COLO829 (cell line): ENCODE measurements around the gene LUC7L2.
"Not testable (repeated sequence)": the region's sequence is repeated elsewhere in the genome, so short reads cannot be mapped to it uniquely, and the experiment has no call there.

ENCODE experiments used
- DNase-seq: peaks from one replicate; pipeline ENCODE4 v3.0.0; 2012; ENCODE audit warnings: low spot score

Gene LUC7L2

GRCh38 chr7:139396323-139396951 lies 36.7 kb downstream of the LUC7L2 start:
- DNase-seq = peak; percentile 76

DNA sequence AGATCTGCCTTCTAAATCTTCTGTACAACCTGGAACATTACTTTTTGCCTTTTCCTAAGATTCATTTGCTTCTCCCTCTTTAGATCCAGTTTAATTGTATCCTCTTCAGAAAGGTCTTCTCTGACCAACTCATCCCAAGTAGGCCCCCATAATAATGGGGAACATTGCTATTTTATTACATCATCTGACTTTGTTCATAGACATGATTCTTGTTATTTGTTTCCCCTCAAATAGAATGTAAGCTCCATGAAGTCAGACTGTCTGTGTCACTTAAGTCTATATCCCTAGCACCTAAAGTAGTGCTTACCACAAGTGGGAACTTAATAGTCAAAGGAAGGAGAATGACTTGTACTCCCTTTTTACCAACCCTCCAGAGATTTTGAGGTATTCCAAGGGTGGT lies 37.5 kb downstream of the LUC7L2 start:
- no peak for DNase-seq

DNA sequence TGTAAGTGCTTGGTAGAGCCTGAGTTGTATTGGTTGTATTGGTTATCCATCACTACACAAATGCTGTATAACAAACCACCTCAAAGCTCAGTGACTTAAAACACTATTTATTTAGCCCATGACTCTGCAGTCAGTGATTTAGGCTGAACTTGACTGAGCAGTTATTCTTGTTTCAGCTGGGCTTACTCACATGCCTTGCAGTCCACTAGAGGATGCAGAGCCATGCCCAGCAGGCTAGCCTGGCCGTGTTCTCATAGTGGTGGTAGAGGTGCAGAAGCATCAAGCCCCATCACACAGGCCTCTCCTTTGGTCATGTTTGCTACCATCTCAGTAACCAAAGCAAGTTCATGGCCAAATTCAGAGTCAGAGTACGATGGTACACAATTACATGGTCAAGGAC lies 43.9 kb downstream of the LUC7L2 start:
- DNase-seq = no peak

DNA sequence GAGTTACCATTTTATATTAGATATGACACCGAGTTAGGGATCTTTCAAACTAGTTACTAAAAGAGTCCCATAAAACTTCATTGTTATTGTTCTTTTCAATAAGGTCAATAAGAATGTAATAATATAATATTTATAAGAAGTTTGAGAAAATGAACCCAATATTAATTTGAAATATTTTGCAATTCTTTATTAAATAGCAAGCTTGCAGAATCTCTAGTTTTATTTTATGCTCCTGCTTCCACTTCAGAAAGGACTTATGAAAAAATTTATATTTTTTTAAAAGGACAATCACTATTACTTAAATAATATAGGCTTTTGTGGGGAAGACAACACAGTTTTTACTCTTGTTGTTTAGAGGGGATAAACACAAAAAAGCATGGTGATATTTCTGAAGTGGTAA lies 47.9 kb downstream of the LUC7L2 start:
- no peak for DNase-seq

GRCh38 chr7:139414743-139415402 lies 55.2 kb downstream of the LUC7L2 start:
- DNase-seq = not testable (repeated sequence)

- no peak for DNase-seq
Measured at GRCh38 chr7:139416405-139416804, 56.7 kb downstream of the LUC7L2 start.

DNA sequence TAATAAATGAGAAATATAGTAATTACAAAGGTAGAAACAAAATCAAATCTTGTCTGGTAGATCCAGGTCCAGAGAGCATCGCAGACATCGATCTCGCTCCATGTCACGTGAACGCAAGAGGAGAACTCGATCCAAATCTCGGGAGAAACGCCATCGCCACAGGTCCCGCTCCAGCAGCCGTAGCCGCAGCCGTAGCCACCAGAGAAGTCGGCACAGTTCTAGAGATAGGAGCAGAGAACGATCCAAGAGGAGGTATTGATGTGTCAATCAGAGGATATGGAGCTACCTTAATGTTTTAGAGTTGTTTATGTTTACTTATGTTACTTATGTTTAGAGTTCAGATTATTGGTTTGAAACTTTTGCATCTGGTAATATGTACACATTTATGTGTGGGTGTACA lies 57.8 kb downstream of the LUC7L2 start:
- no peak for DNase-seq

- DNase-seq = no peak
Measured at GRCh38 chr7:139421123-139421522, 61.4 kb downstream of the LUC7L2 start.

DNA sequence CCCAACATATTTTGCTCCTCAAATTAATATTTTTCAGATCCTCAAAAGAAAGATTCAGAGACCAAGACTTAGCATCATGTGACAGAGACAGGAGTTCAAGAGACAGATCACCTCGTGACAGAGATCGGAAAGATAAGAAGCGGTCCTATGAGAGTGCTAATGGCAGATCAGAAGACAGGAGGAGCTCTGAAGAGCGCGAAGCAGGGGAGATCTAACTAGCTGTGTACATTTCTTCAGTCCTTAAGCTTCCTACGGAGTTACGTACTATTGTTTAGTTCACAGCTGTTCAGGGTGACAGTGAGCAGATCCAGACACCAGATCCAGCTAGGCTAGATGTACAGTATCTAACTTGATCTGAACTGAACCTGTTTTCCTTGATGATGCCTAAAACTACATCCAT lies 62.4 kb downstream of the LUC7L2 start:
- DNase-seq = peak; percentile 61

DNA sequence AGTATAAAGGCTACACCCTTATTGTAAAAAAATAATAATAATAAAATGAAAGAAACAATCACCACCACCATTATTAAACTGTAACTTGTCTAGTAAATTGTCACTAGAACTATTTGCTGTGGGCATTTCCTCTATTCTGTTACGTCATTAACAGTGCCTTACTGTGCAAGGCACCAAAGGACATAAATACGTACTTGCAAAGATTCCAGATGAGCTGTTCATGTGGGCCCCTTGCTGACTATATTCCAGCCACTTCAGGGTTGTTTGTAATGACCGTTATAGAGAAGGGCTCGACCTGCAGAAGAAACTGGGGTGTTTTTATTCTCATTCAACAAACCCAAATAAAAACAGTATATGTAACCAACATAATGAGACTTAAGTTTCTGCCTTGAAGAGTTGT lies 63.4 kb downstream of the LUC7L2 start:
- DNase-seq = no peak

DNA sequence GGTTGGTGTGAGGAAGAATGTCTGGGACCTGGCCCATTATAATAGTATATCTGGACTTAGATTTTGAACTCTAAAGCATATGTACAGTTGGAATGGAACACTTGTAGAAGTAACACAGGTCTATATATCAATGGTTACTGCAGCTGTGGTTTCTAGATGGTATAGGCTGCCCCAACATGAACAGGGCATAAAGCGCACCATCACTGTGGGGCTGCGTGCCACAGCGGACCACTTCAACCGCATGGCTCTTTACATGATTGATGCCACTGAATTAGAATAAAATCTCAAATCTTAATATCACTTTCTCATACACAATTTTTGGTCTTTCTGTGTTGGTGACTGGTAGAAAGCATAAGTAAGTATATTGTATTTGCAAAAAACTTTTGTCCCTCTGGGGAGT lies 64.3 kb downstream of the LUC7L2 start:
- no peak for DNase-seq

DNA sequence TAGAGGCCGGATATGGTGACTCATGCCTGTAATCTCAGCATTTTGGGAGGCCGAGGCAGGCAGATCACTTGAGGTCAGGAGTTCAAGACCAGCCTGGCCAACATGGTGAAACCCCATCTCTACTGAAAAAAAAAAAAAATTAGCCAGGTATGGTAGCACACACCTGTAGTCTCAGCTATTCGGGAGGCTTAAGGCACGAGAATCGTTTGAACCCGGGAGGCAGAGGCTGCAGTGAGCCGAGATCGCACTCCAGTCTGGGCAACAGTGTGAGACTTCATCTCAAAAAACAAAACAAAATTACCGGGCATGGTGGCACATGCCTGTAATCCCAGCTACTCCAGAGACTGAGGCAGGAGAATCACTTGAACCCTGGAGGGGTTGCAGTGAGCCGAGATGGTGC lies 66.0 kb downstream of the LUC7L2 start:
- not testable (repeated sequence) for DNase-seq

DNA sequence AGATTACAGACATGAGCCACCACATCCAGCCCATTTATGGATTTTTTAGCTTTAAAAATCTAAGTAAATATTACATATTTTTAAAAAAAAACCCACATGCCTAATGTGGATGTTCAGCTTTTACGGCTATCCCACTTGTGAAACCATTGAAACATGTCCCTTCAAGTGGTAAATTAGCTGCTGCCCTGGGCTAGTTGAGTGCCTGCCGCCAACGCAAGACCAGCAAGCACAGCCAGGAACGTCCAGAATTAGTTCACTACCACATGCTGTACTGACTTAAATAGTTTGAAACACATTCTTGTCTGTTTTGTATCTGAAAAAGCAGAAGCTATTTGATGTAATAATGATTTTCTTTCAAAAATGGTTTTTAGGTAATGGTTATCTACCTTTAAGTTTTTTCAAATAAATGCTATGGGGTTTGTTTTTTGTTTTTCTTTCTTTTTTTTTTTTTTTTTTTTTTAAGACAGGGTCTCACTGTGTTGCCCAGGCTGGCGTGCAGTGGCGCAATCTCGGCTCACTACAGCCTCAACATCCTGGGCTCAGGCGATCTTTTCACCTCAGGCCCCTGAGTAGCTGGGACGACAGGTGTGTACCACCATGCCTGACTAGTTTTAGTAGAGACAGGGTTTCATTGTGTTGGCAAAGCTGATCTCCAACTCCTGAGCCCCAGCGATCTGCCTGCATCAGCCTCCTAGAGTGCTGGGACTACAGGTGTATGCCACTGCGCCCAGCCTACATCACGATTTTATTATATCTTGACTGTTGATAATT lies 66.7 kb downstream of the LUC7L2 start:
- DNase-seq = no peak

- no peak for DNase-seq
Measured at GRCh38 chr7:139427029-139427420, 67.3 kb downstream of the LUC7L2 start.

DNA sequence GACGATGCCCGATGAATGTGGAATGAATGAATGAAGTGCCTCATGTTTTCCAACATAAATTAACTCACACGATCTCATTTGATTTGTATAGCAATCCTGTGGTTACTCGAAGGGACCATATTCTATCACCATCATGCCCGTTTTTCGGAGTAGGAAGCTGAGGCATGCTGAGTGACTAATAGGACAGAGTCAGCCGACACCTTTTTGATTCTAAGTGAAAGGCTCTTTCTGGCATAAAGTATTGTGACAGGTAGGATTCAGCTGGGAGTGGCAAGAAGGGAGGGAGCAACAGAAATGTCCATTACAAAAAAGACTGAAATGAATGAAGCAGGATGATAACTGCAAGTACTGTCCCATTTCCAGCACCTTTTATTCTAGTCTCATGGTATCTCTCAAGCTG lies 68.1 kb downstream of the LUC7L2 start:
- no peak for DNase-seq

- DNase-seq = not testable (repeated sequence)
Measured at GRCh38 chr7:139429735-139430134, 70.0 kb downstream of the LUC7L2 start.

DNA sequence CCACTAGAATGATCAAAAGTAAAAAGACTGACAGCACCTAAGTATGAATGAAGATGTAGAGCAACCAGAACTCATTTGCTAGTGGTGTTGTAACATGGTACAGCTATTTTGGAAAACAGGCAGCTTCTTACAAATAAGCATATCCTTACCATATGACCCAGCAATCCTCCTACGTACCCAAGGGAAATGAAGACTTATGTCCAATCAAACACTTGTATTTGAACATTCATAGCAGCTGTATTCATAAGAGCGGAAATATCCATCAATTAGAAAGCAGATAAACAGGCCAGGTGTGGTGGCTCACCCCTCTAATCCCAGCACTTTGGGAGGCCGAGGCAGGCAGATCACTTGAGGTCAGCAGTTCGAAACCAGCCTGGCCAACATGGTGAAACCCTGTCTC lies 70.7 kb downstream of the LUC7L2 start:
- DNase-seq = no peak

- peak; percentile 44 for DNase-seq
Measured at GRCh38 chr7:139431010-139431409, 71.3 kb downstream of the LUC7L2 start.

DNA sequence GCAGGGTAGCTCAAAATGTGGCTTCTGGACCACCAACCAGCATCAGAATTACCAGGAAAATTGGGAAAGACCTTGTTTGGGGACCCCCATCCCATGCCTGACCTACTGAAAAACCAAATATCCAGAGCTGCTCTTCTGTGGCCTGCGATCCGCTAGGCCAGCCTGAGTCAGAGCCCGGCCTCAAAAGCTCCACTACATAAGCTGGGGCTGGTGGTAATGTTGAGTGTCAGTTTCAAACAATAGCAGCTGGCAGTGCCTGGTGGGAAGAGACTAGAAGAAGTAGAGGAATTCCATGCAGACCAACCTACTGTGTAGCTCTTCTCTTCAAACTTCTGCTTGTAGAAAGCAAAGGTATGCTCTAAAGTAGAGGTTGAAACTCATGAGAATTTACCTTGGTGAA lies 71.8 kb downstream of the LUC7L2 start:
- no peak for DNase-seq

DNA sequence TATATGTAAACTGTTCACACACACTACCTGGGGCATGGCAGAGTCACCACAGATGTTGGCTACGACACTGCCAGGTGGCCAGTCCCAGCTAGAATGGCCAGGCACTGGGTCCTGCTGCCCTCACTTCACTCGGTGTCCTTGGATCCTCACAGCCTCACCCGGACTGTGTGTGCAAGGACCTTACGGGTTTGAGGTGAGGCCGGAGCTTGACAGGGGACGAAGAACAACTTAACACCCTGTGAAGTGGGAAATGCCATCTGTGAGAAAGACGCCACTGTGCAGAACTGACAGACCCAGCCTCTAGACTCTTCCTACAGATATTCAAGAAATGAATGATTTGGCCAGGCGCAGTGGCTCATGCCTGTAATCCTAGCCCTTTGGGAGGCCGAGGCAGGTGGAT lies 77.1 kb downstream of the LUC7L2 start:
- DNase-seq = no peak

- no peak for DNase-seq
Measured at GRCh38 chr7:139439375-139439774, 79.7 kb downstream of the LUC7L2 start.

- no peak for DNase-seq
Measured at GRCh38 chr7:139441961-139442360, 82.3 kb downstream of the LUC7L2 start.
